Measurements from ENCODE around the gene ZNF444.

The ZNF444 gene

GRCh38 chr19:56115490-56115889, 25.6 kb upstream of the ZNF444 start:
- no peaks in the 10 kb centered on the region for H3K9me3 Mint-ChIP-seq
- H3K27me3 Mint-ChIP-seq (ENCODE audit: low read depth): no peaks in the 10 kb centered on the region
- H3K4me3 Mint-ChIP-seq: no peak overlapping the region
- H3K4me1 Mint-ChIP-seq: peaks cover 65% of the 10 kb centered on the region
- TF ChIP-seq CTCF (IDR thresholded peaks at IDR 0.05; ENCODE audit: unreplicated experiment in 3 of 3): no peak
- peak overlapping the region in 2 of 3 experiments; percentile 52 to 62 for H3K27ac Mint-ChIP-seq
- H3K36me3 Mint-ChIP-seq (ENCODE audit: low read depth): no peaks in the 10 kb centered on the region

GRCh38 chr19:56116606-56117005, 24.5 kb upstream of the ZNF444 start:
- peak overlapping the region in 2 of 3 experiments; percentile 16 to 23 for H3K27ac Mint-ChIP-seq
- peak overlapping the region in 1 of 3 experiments; percentile 43 for H3K4me3 Mint-ChIP-seq
- no peaks in the 10 kb centered on the region for H3K27me3 Mint-ChIP-seq (ENCODE audit: low read depth)
- H3K36me3 Mint-ChIP-seq (ENCODE audit: low read depth): no peaks in the 10 kb centered on the region
- no peak for TF ChIP-seq CTCF (IDR thresholded peaks at IDR 0.05; ENCODE audit: unreplicated experiment in 3 of 3)
- peaks cover 56% of the 10 kb centered on the region for H3K4me1 Mint-ChIP-seq
- no peaks in the 10 kb centered on the region for H3K9me3 Mint-ChIP-seq

- H3K27me3 Mint-ChIP-seq (ENCODE audit: low read depth): no peaks in the 10 kb centered on the region
- peaks cover 58% of the 10 kb centered on the region for H3K4me1 Mint-ChIP-seq
- no peaks in the 10 kb centered on the region for H3K9me3 Mint-ChIP-seq
- no peaks in the 10 kb centered on the region for H3K36me3 Mint-ChIP-seq (ENCODE audit: low read depth)
- H3K4me3 Mint-ChIP-seq: peak overlapping the region; percentile 54 to 77 (median 73)
- peak overlapping the region in 1 of 3 experiments; percentile 41 for H3K27ac Mint-ChIP-seq
- TF ChIP-seq CTCF (IDR thresholded peaks at IDR 0.05; ENCODE audit: unreplicated experiment in 3 of 3): no peak
These were observed 23.7 kb upstream of the ZNF444 start for GRCh38 chr19:56117376-56117884.

GRCh38 chr19:56117889-56118288, 23.2 kb upstream of the ZNF444 start:
- TF ChIP-seq CTCF (IDR thresholded peaks at IDR 0.05; ENCODE audit: unreplicated experiment in 3 of 3): no peak
- H3K4me3 Mint-ChIP-seq: peak overlapping the region; percentile 54 to 89 (median 73)
- H3K4me1 Mint-ChIP-seq: peaks cover 54% of the 10 kb centered on the region
- H3K27ac Mint-ChIP-seq: peak overlapping the region in 2 of 3 experiments; percentile 20 to 41
- H3K9me3 Mint-ChIP-seq: no peaks in the 10 kb centered on the region
- H3K27me3 Mint-ChIP-seq (ENCODE audit: low read depth): no peaks in the 10 kb centered on the region
- no peaks in the 10 kb centered on the region for H3K36me3 Mint-ChIP-seq (ENCODE audit: low read depth)

GRCh38 chr19:56118666-56119581, 22.2 kb upstream of the ZNF444 start:
- no peaks in the 10 kb centered on the region for H3K36me3 Mint-ChIP-seq (ENCODE audit: low read depth)

More at GRCh38 chr19:56118666-56119581, 22.2 kb upstream of the ZNF444 start:
- peak overlapping the region; percentile 86 to 89 (median 87) for H3K4me3 Mint-ChIP-seq
- H3K4me1 Mint-ChIP-seq: peaks cover 54% of the 10 kb centered on the region
- peak overlapping the region; percentile 79 to 90 (median 84) for H3K27ac Mint-ChIP-seq
- H3K27me3 Mint-ChIP-seq (ENCODE audit: low read depth): no peaks in the 10 kb centered on the region
- H3K9me3 Mint-ChIP-seq: no peaks in the 10 kb centered on the region
- no peak for TF ChIP-seq CTCF (IDR thresholded peaks at IDR 0.05; ENCODE audit: unreplicated experiment in 3 of 3)

Measured in nephron (organoid).